ENCODE data around the gene SLC17A5. TPM values are rescaled to one million over a fixed set of nuclear protein-coding genes. Genes with fewer than 3 reads are reported as not detected.
A peak's percentile ranks its signal among the peaks of the same experiment; 100 is the strongest.

SLC17A5 gene, protein sequence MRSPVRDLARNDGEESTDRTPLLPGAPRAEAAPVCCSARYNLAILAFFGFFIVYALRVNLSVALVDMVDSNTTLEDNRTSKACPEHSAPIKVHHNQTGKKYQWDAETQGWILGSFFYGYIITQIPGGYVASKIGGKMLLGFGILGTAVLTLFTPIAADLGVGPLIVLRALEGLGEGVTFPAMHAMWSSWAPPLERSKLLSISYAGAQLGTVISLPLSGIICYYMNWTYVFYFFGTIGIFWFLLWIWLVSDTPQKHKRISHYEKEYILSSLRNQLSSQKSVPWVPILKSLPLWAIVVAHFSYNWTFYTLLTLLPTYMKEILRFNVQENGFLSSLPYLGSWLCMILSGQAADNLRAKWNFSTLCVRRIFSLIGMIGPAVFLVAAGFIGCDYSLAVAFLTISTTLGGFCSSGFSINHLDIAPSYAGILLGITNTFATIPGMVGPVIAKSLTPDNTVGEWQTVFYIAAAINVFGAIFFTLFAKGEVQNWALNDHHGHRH
- total RNA-seq: 8.1 and 8.6 TPM in 2 replicates
- long read RNA-seq, transcript SLC17A5-201 (11 exons, 3,455 nt): major isoform, 10 of 24 reads
- long read RNA-seq, partial matches to known transcripts: 2 of 24 reads
- long read RNA-seq, other reads (novel, unspliced or antisense): 12 of 24 reads

DNA sequence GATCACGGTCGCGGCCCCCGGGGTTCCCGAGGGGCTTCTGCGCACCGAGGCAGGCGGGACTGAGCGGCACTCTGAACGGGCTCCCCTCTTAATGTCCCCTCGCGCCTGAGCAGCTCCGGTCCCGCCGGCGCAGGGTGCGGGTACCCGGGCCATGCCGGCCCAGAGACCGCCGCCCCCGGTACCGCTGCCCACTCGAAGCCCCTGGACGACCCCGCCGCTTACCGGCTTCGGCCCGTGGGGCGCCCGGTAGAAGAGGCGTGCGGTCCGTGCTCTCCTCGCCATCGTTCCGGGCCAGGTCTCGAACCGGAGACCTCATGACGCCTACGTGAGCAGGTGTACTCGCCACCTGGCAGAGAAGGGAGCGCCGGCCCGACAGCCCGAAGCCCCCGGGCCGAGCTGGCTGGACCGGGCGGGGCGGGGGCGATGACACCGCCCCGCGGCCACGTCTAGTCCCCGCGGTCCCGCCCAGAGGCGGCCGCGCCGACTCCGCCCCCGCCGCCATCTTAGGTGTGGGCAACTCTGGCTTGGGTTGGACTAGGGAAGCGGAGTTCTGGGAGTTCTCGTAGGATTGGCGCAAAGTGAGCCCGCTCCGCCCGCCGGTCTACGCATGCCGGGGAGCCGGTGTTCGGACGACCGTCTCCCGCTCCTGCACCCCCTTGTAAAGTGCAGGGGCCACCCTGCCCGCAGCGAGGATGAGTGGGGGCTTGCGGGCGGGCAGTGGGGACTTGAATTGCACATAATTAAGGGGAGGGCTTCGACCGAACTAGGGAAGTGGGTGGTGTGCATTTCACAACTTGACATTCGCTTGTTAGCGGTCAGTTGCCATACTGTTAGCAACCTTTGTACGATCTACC lies at the start of gene SLC17A5:
Gene SLC17A5 (minus strand): TSS at position 422 of the 854 bp plus-strand sequence. CDS start 106 bp downstream, at position 316.
- TF ChIP-seq, protein P1, sequence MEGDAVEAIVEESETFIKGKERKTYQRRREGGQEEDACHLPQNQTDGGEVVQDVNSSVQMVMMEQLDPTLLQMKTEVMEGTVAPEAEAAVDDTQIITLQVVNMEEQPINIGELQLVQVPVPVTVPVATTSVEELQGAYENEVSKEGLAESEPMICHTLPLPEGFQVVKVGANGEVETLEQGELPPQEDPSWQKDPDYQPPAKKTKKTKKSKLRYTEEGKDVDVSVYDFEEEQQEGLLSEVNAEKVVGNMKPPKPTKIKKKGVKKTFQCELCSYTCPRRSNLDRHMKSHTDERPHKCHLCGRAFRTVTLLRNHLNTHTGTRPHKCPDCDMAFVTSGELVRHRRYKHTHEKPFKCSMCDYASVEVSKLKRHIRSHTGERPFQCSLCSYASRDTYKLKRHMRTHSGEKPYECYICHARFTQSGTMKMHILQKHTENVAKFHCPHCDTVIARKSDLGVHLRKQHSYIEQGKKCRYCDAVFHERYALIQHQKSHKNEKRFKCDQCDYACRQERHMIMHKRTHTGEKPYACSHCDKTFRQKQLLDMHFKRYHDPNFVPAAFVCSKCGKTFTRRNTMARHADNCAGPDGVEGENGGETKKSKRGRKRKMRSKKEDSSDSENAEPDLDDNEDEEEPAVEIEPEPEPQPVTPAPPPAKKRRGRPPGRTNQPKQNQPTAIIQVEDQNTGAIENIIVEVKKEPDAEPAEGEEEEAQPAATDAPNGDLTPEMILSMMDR (IDR thresholded peaks at IDR 0.05; ENCODE audit: unreplicated experiment): peak; percentile 3
- Mint-ChIP-seq H3K9me3 (ENCODE audit: low read depth) (no peaks in the 10 kb centered on the region), H3K4me3 (ENCODE audit: low read depth) (peak within 1 kb of the TSS; percentile 94), H3K27me3 (no peaks in the 10 kb centered on the region), H3K4me1 (ENCODE audit: low read depth) (peaks cover 13% of the 10 kb centered on the region), H3K36me3 (ENCODE audit: insufficient read depth) (peaks cover 4% of the 10 kb centered on the region), H3K27ac (peak within 1 kb of the TSS; percentile 98)
- DNase-seq (ENCODE audit: low spot score, unreplicated experiment): peak; percentile 91

DNA sequence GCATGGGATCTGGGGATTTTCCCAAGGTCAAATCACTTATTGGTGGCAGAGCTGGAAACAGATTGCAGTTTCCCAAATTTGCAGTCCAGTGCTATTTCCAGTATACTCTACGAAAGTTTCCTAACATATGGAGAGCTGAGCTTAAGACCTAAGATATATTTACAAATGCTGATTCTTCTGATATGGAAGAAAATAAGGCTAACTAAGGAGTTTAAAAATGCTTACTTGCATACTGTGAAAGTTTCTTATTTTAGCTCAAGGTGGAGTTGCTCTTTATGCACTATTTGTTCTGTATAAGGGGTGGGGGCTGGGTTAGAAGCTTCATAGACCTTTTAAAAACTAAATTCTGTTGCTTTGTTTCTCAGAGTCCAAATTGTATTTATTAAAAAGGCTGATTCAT lies 49.7 kb upstream of the SLC17A5 start:
- Mint-ChIP-seq H3K9me3 (ENCODE audit: low read depth) (no peaks in the 10 kb centered on the region), H3K4me3 (ENCODE audit: low read depth) (no peak overlapping the region), H3K4me1 (ENCODE audit: low read depth) (no peaks in the 10 kb centered on the region), H3K27ac (no peak overlapping the region), H3K36me3 (ENCODE audit: insufficient read depth) (no peaks in the 10 kb centered on the region), H3K27me3 (peaks cover 4% of the 10 kb centered on the region)
- DNase-seq (ENCODE audit: low spot score, unreplicated experiment): no peak
- TF ChIP-seq, protein P1 (IDR thresholded peaks at IDR 0.05; ENCODE audit: unreplicated experiment): no peak

DNA sequence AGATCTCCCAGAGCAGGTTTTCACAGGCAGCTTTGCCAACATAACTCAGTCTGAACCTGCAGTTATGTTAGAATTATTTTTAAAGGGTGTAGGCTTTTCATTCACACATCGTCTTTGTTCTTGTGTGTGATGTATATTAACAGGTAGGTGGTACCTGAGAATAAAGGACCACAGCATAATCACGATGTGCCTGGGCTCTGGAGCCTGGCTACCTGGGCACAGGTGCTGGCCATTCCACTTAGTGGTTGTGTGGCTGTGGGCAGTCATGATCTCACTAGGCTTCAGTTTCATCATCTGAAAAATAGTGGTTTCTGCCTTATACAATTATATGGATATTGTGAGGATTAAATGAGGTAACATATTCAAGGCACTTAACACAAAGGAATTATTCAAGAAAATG lies 48.7 kb upstream of the SLC17A5 start:
- no peak overlapping the region for H3K27ac Mint-ChIP-seq
- no peak for DNase-seq (ENCODE audit: low spot score, unreplicated experiment)
- H3K9me3 Mint-ChIP-seq (ENCODE audit: low read depth): no peaks in the 10 kb centered on the region
- no peaks in the 10 kb centered on the region for H3K36me3 Mint-ChIP-seq (ENCODE audit: insufficient read depth)
- H3K4me3 Mint-ChIP-seq (ENCODE audit: low read depth): no peak overlapping the region
- H3K27me3 Mint-ChIP-seq: peaks cover 8% of the 10 kb centered on the region
- TF ChIP-seq, protein P1 (IDR thresholded peaks at IDR 0.05; ENCODE audit: unreplicated experiment): no peak
- no peaks in the 10 kb centered on the region for H3K4me1 Mint-ChIP-seq (ENCODE audit: low read depth)

DNA sequence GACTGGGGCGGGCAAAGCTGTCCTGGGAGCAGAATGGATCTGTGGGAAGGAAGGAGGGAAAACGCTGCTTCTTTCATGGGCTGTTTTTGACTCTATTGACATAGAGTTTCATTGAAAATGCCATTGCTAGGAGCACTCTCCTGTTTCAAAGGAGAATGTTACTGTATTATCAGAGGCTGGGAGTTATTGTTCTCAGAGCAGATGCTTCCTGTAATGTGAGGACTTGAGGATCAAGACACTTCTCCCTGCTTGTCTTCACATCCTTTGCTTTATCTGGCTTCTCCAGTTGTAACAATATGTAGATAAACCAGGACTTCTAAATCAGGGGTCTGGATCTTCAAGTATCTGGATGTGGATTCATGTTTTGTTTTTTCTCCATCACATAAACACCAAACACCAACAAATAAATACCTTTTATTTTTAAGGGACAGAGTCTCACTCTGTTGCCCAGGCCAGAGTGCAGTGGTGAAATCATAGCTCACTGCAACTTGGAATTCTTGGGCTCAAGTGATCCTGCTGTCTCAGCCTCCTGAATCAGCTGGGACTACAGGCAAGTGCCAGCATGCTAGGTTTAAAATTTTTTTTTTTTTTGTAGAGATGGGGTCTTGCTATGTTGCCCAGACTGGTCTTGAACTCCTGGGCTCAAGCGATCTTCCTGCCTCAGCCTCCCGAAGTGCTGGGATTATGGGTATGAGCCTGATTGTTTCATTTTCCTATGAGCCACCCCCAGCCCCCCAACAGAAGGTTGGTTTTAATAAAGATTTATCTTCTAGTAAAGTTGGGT lies 46.1 kb upstream of the SLC17A5 start:
- Mint-ChIP-seq H3K4me3 (ENCODE audit: low read depth) (no peak overlapping the region), H3K27ac (no peak overlapping the region), H3K4me1 (ENCODE audit: low read depth) (peaks cover 2% of the 10 kb centered on the region), H3K27me3 (peaks cover 31% of the 10 kb centered on the region), H3K9me3 (ENCODE audit: low read depth) (no peaks in the 10 kb centered on the region), H3K36me3 (ENCODE audit: insufficient read depth) (no peaks in the 10 kb centered on the region)
- TF ChIP-seq, protein P1 (IDR thresholded peaks at IDR 0.05; ENCODE audit: unreplicated experiment): no peak
- DNase-seq (ENCODE audit: low spot score, unreplicated experiment): no peak

Data from progenitor cell of endocrine pancreas (in vitro differentiated cells).